ENCODE results near the gene TNFRSF14. TPM values are rescaled to one million over a fixed set of nuclear protein-coding genes. Genes with fewer than 3 reads are reported as not detected.

Gene TNFRSF14
- total and polyA plus RNA-seq, 2 experiments from 2014 or later, result not detected

GRCh38 chr1:2513939-2514652 is 42.1 kb upstream of the TNFRSF14 start:
- no peaks in the 10 kb centered on the region for H3K4me1 Mint-ChIP-seq
- Histone ChIP-seq H2AFZ (no peak overlapping the region), H3K9me2 (ENCODE audit: insufficient read depth) (no peaks in the 10 kb centered on the region), H4K20me1 (replicated peaks; ENCODE audit: insufficient read depth) (no peaks in the 10 kb centered on the region; the same call in 1 of the 2 replicates), H3K36me3 (ENCODE audit: insufficient read depth) (no peaks in the 10 kb centered on the region; the same call in 1 of the 2 replicates), H3K79me2 (replicated peaks; ENCODE audit: insufficient read depth) (no peaks in the 10 kb centered on the region), H3K27me3 (ENCODE audit: insufficient read depth) (no peaks in the 10 kb centered on the region), H3F3A (replicated peaks; ENCODE audit: low read depth) (no peaks in the 10 kb centered on the region), H3K4me3 (no peak overlapping the region), H3K4me2 (no peak overlapping the region), H3K27ac (ENCODE audit: low read depth) (no peak overlapping the region), H3K4me1 (ENCODE audit: insufficient read depth) (no peaks in the 10 kb centered on the region)
- H3K27me3 Mint-ChIP-seq (ENCODE audit: insufficient read depth, low read depth, poor library complexity), result peaks cover 3% of the 10 kb centered on the region
- peaks cover 30% of the 10 kb centered on the region for H3K36me3 Mint-ChIP-seq (ENCODE audit: low read depth)
- no peak overlapping the region for H3K27ac Mint-ChIP-seq
- DNase-seq (ENCODE audit: low spot score), result no peak
- TF ChIP-seq ZNF114 (CRISPR knock-in tag; IDR thresholded peaks at IDR 0.05) (no peak), NANOG (IDR thresholded peaks at IDR 0.05; ENCODE audit: borderline replicate concordance) (no peak), STAT1 (IDR thresholded peaks at IDR 0.05; ENCODE audit: unreplicated experiment) (no peak), CTCF (conservative IDR thresholded peaks at IDR 0.05; ENCODE audit: low read depth in 2 of 2) (no peak), EZH2 (IDR thresholded peaks at IDR 0.05; ENCODE audit: low read depth, unreplicated experiment) (no peak), JUNB (IDR thresholded peaks at IDR 0.05; ENCODE audit: unreplicated experiment) (no peak), ZNF462 (CRISPR knock-in tag; IDR thresholded peaks at IDR 0.05) (no peak), ZNF331 (CRISPR knock-in tag; IDR thresholded peaks at IDR 0.05; ENCODE audit: low read depth) (no peak)
- no peak for ATAC-seq
- no peaks in the 10 kb centered on the region for H3K9me3 Mint-ChIP-seq
- no peak overlapping the region for H3K4me3 Mint-ChIP-seq
